ENCODE results near the gene RNF5.
A peak's percentile ranks its signal among the peaks of the same experiment; 100 is the strongest.
"Not testable (repeated sequence)": the region's sequence is repeated elsewhere in the genome, so short reads cannot be mapped to it uniquely, and the experiment has no call there.

Gene RNF5

GRCh38 chr6:32190911-32191677 lies 12.9 kb downstream of the RNF5 start:
- no peak for DNase-seq

GRCh38 chr6:32191696-32192607 lies 13.7 kb downstream of the RNF5 start:
- no peak for DNase-seq

GRCh38 chr6:32192608-32193039 lies 14.4 kb downstream of the RNF5 start, which contains the start of gene GPSM3:
TSS of gene GPSM3 (minus strand) at chr6:32192643. CDS start at chr6:32192513, 130 bp downstream.
- no peak for DNase-seq

- DNase-seq, result not testable (repeated sequence)
Observed at GRCh38 chr6:32193096-32193495, 14.9 kb downstream of the RNF5 start.

- no peak for DNase-seq
Observed at GRCh38 chr6:32194388-32194787, 16.2 kb downstream of the RNF5 start.

GRCh38 chr6:32194825-32195651 lies 16.8 kb downstream of the RNF5 start:
- peak; percentile 6 for DNase-seq

GRCh38 chr6:32195652-32195901 lies 17.4 kb downstream of the RNF5 start:
- DNase-seq, result peak; percentile 99

- DNase-seq, result peak; percentile 87
Observed at GRCh38 chr6:32195902-32196681, 17.9 kb downstream of the RNF5 start.

GRCh38 chr6:32196682-32197616 lies 18.7 kb downstream of the RNF5 start:
- DNase-seq, result no peak

- DNase-seq, result no peak
Observed at GRCh38 chr6:32198345-32198696, 20.1 kb downstream of the RNF5 start.

- DNase-seq, result no peak
Observed at GRCh38 chr6:32198866-32199265, 20.7 kb downstream of the RNF5 start.

- no peak for DNase-seq
Observed at GRCh38 chr6:32200711-32201475, 22.7 kb downstream of the RNF5 start.

- DNase-seq, result no peak
Observed at GRCh38 chr6:32202186-32202585, 24.0 kb downstream of the RNF5 start.

GRCh38 chr6:32203426-32204267 lies 25.4 kb downstream of the RNF5 start:
- no peak for DNase-seq

GRCh38 chr6:32204268-32204715 lies 26.1 kb downstream of the RNF5 start:
- DNase-seq, result no peak

- no peak for DNase-seq
Observed at GRCh38 chr6:32208996-32209395, 30.8 kb downstream of the RNF5 start.

GRCh38 chr6:32210191-32210601 lies 32.0 kb downstream of the RNF5 start:
- no peak for DNase-seq

GRCh38 chr6:32211432-32211831 lies 33.2 kb downstream of the RNF5 start:
- DNase-seq, result not testable (repeated sequence)

GRCh38 chr6:32212076-32212760 lies 34.0 kb downstream of the RNF5 start:
- DNase-seq, result no peak
